Mesodermal cell (in vitro differentiated cells): ENCODE results near the gene SAP30L. TPM values are rescaled to one million over a fixed set of nuclear protein-coding genes. Genes with fewer than 3 reads are reported as not detected.
A peak's percentile ranks its signal among the peaks of the same experiment; 100 is the strongest.

ENCODE experiments used
- H3K27ac ChIP-seq: 2 replicates; pipeline ENCODE4 v1.7.0; 2013; ENCODE audit warnings: mild to moderate bottlenecking, low read depth, low read length, moderate library complexity; ENCODE audit not compliant: severe bottlenecking
- H3K36me3 ChIP-seq: 2 replicates; pipeline ENCODE4 v1.7.1; 2013; ENCODE audit warnings: mild to moderate bottlenecking, low read length, moderate library complexity; ENCODE audit not compliant: control insufficient read depth, insufficient read depth
- H3K4me1 ChIP-seq: one replicate; pipeline ENCODE4 v1.7.1; 2013; ENCODE audit warnings: mild to moderate bottlenecking, low read length; ENCODE audit not compliant: insufficient read depth, control insufficient read depth, poor library complexity, severe bottlenecking
- H3K4me3 ChIP-seq: 2 replicates; pipeline ENCODE4 v1.7.0; 2013; ENCODE audit warnings: low read length, control low read depth, mild to moderate bottlenecking; ENCODE audit not compliant: insufficient read depth, poor library complexity, severe bottlenecking; ENCODE audit errors: extremely low read depth
- H3K9me3 ChIP-seq: 2 replicates; pipeline ENCODE4 v1.7.1; 2013; ENCODE audit warnings: mild to moderate bottlenecking, low read length, moderate library complexity; ENCODE audit not compliant: control insufficient read depth
- WGBS, 2 experiments: methylation state at CpG; one replicate each; pipeline ENCODE4 v1.1.5; 2013; ENCODE audit warnings: missing lambda C conversion rate in 2 of 2; ENCODE audit not compliant: insufficient coverage in 2 of 2; 5-methylcytosine and 5-hydroxymethylcytosine counted together
- polyA plus RNA-seq, 2 experiments: library from polyadenylated mRNA; stranded (reverse); fragments of 50-300 nt; gene quantifications; one replicate each; pipeline ENCODE4 v1.2.3, GENCODE V29; 2013

Gene SAP30L
- 60.6 TPM for polyA plus RNA-seq (2013, experiment 1 of 2)
- 64.0 TPM for polyA plus RNA-seq (2013, experiment 2 of 2)

- no peaks in the 10 kb centered on the region for H3K9me3 ChIP-seq
- H3K4me1 ChIP-seq, result peaks cover 6% of the 10 kb centered on the region
- peaks cover 39% of the 10 kb centered on the region for H3K36me3 ChIP-seq
- peak within 1 kb of the TSS; percentile 65 for H3K4me3 ChIP-seq
- 0 to 1% methylated on average over 49 to 55 of the region's 70 CpGs for WGBS, 2 experiments
- H3K27ac ChIP-seq, result peak within 1 kb of the TSS; percentile 68
Measured at GRCh38 chr5:154445422-154446194, at the start of gene SAP30L. Gene SAP30L (plus strand): TSS chr5:154445997. CDS start chr5:154446605, 608 bp downstream.

- Histone ChIP-seq H3K27ac (no peak overlapping the region), H3K4me1 (peaks cover 3% of the 10 kb centered on the region), H3K36me3 (peaks cover 10% of the 10 kb centered on the region), H3K4me3 (no peak overlapping the region), H3K9me3 (peaks cover 4% of the 10 kb centered on the region)
- WGBS, 2 experiments, result 89 to 94% methylated on average over 2 to 3 of the region's 3 CpGs
Measured at GRCh38 chr5:154396128-154396527, 49.7 kb upstream of the SAP30L start.

- H3K9me3 ChIP-seq, result no peaks in the 10 kb centered on the region
- no peak overlapping the region for H3K4me3 ChIP-seq
- no peak overlapping the region for H3K27ac ChIP-seq
- WGBS, 2 experiments, result 95 to 99% methylated on average over 6 to 9 of the region's 10 CpGs
- H3K4me1 ChIP-seq, result no peaks in the 10 kb centered on the region
- H3K36me3 ChIP-seq, result no peaks in the 10 kb centered on the region
Measured at GRCh38 chr5:154397652-154398406, 48.0 kb upstream of the SAP30L start.

GRCh38 chr5:154400678-154401077 is 45.1 kb upstream of the SAP30L start:
- no peak overlapping the region for H3K27ac ChIP-seq
- no peaks in the 10 kb centered on the region for H3K36me3 ChIP-seq
- no peaks in the 10 kb centered on the region for H3K9me3 ChIP-seq
- H3K4me1 ChIP-seq, result no peaks in the 10 kb centered on the region
- WGBS, 2 experiments, result 82 to 86% methylated on average over 2 of the region's 3 CpGs
- no peak overlapping the region for H3K4me3 ChIP-seq

GRCh38 chr5:154401355-154401754 is 44.4 kb upstream of the SAP30L start:
- WGBS, 2 experiments, result 100% methylated on average over 1 to 3 of the region's 5 CpGs
- Histone ChIP-seq H3K4me3 (no peak overlapping the region), H3K9me3 (no peaks in the 10 kb centered on the region), H3K4me1 (no peaks in the 10 kb centered on the region), H3K27ac (no peak overlapping the region), H3K36me3 (no peaks in the 10 kb centered on the region)

- 90 to 100% methylated on average over 1 to 7 of the region's 9 CpGs for WGBS, 2 experiments
- Histone ChIP-seq H3K36me3 (no peaks in the 10 kb centered on the region), H3K4me3 (no peak overlapping the region)
Measured at GRCh38 chr5:154401931-154402330, 43.9 kb upstream of the SAP30L start.

GRCh38 chr5:154402611-154403010 is 43.2 kb upstream of the SAP30L start:
- no peak overlapping the region for H3K27ac ChIP-seq
- no peaks in the 10 kb centered on the region for H3K9me3 ChIP-seq
- H3K4me3 ChIP-seq, result no peak overlapping the region
- H3K4me1 ChIP-seq, result no peaks in the 10 kb centered on the region
- WGBS, 2 experiments, result 91 to 94% methylated on average over 9 to 10 of the region's 10 CpGs
- H3K36me3 ChIP-seq, result no peaks in the 10 kb centered on the region

More at GRCh38 chr5:154401931-154402330, 43.9 kb upstream of the SAP30L start:
- Histone ChIP-seq H3K4me1 (no peaks in the 10 kb centered on the region), H3K27ac (no peak overlapping the region), H3K9me3 (no peaks in the 10 kb centered on the region)

- H3K4me3 ChIP-seq, result no peak overlapping the region
- WGBS, 2 experiments, result 93 to 94% methylated on average over 4 of the region's 4 CpGs
- H3K9me3 ChIP-seq, result no peaks in the 10 kb centered on the region
- H3K27ac ChIP-seq, result no peak overlapping the region
- no peaks in the 10 kb centered on the region for H3K36me3 ChIP-seq
- no peaks in the 10 kb centered on the region for H3K4me1 ChIP-seq
Measured at GRCh38 chr5:154403234-154403633, 42.6 kb upstream of the SAP30L start.

- no peaks in the 10 kb centered on the region for H3K4me1 ChIP-seq
- WGBS, 2 experiments, result 93 to 100% methylated on average over 4 to 8 of the region's 8 CpGs
- H3K27ac ChIP-seq, result no peak overlapping the region
- H3K4me3 ChIP-seq, result no peak overlapping the region
- H3K9me3 ChIP-seq, result no peaks in the 10 kb centered on the region
- H3K36me3 ChIP-seq, result peaks cover 1% of the 10 kb centered on the region
Measured at GRCh38 chr5:154403776-154404387, 41.9 kb upstream of the SAP30L start.

GRCh38 chr5:154405078-154405792 is 40.6 kb upstream of the SAP30L start:
- no peak overlapping the region for H3K27ac ChIP-seq
- H3K4me1 ChIP-seq, result no peaks in the 10 kb centered on the region
- WGBS, 2 experiments, result 16 to 21% methylated on average over 30 to 37 of the region's 37 CpGs
- no peaks in the 10 kb centered on the region for H3K9me3 ChIP-seq
- peaks cover 9% of the 10 kb centered on the region for H3K36me3 ChIP-seq
- H3K4me3 ChIP-seq, result no peak overlapping the region
